OCI-LY7 (cell line): ENCODE results near the gene AKT3. TPM values are rescaled to one million over a fixed set of nuclear protein-coding genes. Genes with fewer than 3 reads are reported as not detected.

ENCODE experiments used
- BruUV-seq: library from RNA; stranded (reverse); fragments of 400-500 nt; replicated peaks from 2 replicates; lab custom pipeline; 2021; lab: Mats Ljungman, UMichigan
- CTCF ChIA-PET: fragments of 300-600 bp; sonication (Branson Sonifier 250); formaldehyde crosslinking; loops from one replicate; lab custom pipeline; 2022; ENCODE audit warnings: antibody characterized with exemption; ENCODE audit not compliant: unreplicated experiment; lab: Charles Lee
- POLR2A ChIA-PET: fragments of 300-600 bp; sonication (Branson Sonifier 250); formaldehyde crosslinking; loops from one replicate; lab custom pipeline; 2022; ENCODE audit warnings: antibody characterized with exemption; lab: Charles Lee
- DNase-seq: peaks from one replicate; pipeline ENCODE4 v3.0.0-alpha.2; 2015; ENCODE audit warnings: low spot score
- H2AFZ ChIP-seq: fragments of 200-600 bp; sonication (generic), shearing (Covaris generic); 2 replicates; pipeline ENCODE4 v1.6.1; 2014; ENCODE audit warnings: mild to moderate bottlenecking, antibody characterized with exemption, low read length, moderate library complexity
- H3K27ac ChIP-seq: fragments of 200-600 bp; sonication (generic); 2 replicates; pipeline ENCODE4 v1.5.1; 2014; ENCODE audit warnings: mixed run types, low read depth, mild to moderate bottlenecking, moderate library complexity, low read length, inconsistent platforms; ENCODE audit not compliant: poor library complexity, severe bottlenecking
- H3K36me3 ChIP-seq: fragments of 200-600 bp; sonication (generic); 2 replicates; pipeline ENCODE4 v1.6.1; 2014; ENCODE audit warnings: mild to moderate bottlenecking, antibody characterized with exemption, low read length, moderate library complexity, mixed read lengths; ENCODE audit not compliant: insufficient read depth
- H3K4me1 ChIP-seq: fragments of 200-600 bp; sonication (generic); 2 replicates; pipeline ENCODE4 v1.5.1; 2014; ENCODE audit warnings: mild to moderate bottlenecking, low read length; ENCODE audit not compliant: insufficient read depth, poor library complexity, severe bottlenecking
- H3K4me2 ChIP-seq: fragments of 200-600 bp; sonication (generic); 2 replicates; pipeline ENCODE4 v1.6.1; 2014; ENCODE audit warnings: mild to moderate bottlenecking, low read length
- H3K4me3 ChIP-seq: fragments of 200-600 bp; sonication (generic); 2 replicates; pipeline ENCODE4 v1.5.1; 2014; ENCODE audit warnings: mild to moderate bottlenecking, low read depth, low read length; ENCODE audit not compliant: poor library complexity, severe bottlenecking
- H3K79me2 ChIP-seq: fragments of 200-600 bp; sonication (generic); 2 replicates; pipeline ENCODE4 v1.6.1; 2016; ENCODE audit warnings: low read depth, mild to moderate bottlenecking, low read length, moderate library complexity, mixed read lengths; ENCODE audit not compliant: insufficient read depth
- H3K9me2 ChIP-seq: fragments of 200-600 bp; sonication (generic); 2 replicates; pipeline ENCODE4 v1.6.1; 2016; ENCODE audit warnings: mild to moderate bottlenecking, low read length, mixed read lengths; ENCODE audit not compliant: insufficient read depth
- H3K9me3 ChIP-seq: fragments of 200-600 bp; sonication (generic); 2 replicates; pipeline ENCODE4 v1.6.1; 2014; ENCODE audit warnings: mild to moderate bottlenecking, mixed run types, low read length, mixed read lengths
- H4K20me1 ChIP-seq: fragments of 200-600 bp; sonication (generic); 2 replicates; pipeline ENCODE4 v1.6.1; 2014; ENCODE audit warnings: mild to moderate bottlenecking, antibody characterized with exemption, low read length, moderate library complexity, mixed read lengths; ENCODE audit not compliant: insufficient read depth
- EZH2phosphoT487 ChIP-seq: fragments of 200-600 bp; sonication (generic); IDR thresholded peaks from 2 replicates; pipeline ENCODE4 v1.6.1; 2018; ENCODE audit warnings: low read depth, borderline replicate concordance, mild to moderate bottlenecking, mixed run types, antibody characterized with exemption, low read length, moderate library complexity, mixed read lengths
- intact Hi-C: fragments of 100-400 bp; cut with micrococcal nuclease; formaldehyde crosslinking; loops from one replicate; pipeline ENCODE4 v1.10.0; 2022; ENCODE audit not compliant: unreplicated experiment
- total RNA-seq, 2 experiments: library from RNA; depleted of rRNA in 1 of 2; stranded (reverse); fragments of >200 nt in 1 of 2; shearing (Covaris generic) in 1 of 2; gene quantifications; 2 replicates each; pipeline ENCODE4 v1.2.3, GENCODE V29; 2014 to 2022
- TF ChIP-seq, protein P1 (sequence below): fragments of 200-600 bp; sonication (generic); conservative IDR thresholded peaks from 2 replicates; pipeline ENCODE4 v1.5.1; 2014; ENCODE audit warnings: mild to moderate bottlenecking, antibody characterized with exemption, low read length, moderate library complexity, mixed read lengths

Gene AKT3
- total RNA-seq, 2 experiments from 2014 or later, result 0.29 TPM; not detected in 1

DNA sequence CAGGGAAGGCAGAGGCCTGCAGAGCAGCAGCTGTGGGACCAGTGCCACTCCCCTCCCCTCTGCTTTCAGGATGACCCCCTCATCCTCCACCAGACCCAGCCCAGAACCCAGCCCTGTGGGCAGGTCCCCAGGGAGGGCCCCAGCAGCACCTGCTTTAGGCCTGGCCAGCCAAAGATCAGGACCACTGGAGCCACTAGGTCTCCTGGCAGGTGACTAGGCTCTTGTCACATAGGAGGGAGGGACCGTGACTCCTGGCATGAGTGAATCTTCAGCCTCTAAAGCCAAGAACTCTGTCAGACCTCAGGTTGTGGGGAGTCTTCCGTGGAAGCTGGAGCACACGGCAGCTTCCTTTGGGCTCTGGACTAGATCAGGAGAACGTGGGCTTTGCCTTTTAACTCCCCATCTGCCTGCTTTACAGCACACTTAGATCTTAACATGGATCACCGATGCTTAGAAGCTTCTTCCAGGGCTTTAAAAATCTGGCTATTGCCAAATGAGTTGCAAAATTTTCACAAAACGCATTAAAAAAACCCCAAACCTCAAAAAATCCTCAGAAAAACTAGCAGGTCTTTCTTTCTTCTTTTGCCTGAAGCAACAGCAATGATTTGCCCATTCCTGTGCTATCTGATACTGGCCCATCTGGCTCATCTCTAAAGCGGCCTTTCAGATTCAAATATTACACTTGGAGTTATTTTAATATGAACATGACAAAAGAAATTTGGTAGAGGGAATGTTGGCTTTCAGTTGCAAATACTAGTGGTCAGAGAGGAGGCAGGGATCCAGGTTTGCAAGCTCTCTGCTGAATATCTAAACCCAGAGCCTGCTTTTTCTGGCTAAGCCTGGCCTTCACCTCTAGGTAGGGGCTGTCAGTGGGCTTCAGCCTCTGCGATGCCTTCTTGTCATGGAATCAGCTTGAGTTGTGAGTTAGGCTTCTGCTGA, 359.0 kb downstream of the AKT3 start:
- CTCF ChIA-PET, result no interaction called here
- no peaks in the 10 kb centered on the region for H3K4me1 ChIP-seq

GRCh38 chr1:243489681-243490546, 360.1 kb downstream of the AKT3 start:
- H3K4me1 ChIP-seq, result no peaks in the 10 kb centered on the region
- no peaks in the 10 kb centered on the region for H3K9me3 ChIP-seq
- H3K36me3 ChIP-seq, result no peaks in the 10 kb centered on the region
- BruUV-seq, result no TSS peak
- TF ChIP-seq EZH2phosphoT487, result no peak
- TF ChIP-seq, protein P1, sequence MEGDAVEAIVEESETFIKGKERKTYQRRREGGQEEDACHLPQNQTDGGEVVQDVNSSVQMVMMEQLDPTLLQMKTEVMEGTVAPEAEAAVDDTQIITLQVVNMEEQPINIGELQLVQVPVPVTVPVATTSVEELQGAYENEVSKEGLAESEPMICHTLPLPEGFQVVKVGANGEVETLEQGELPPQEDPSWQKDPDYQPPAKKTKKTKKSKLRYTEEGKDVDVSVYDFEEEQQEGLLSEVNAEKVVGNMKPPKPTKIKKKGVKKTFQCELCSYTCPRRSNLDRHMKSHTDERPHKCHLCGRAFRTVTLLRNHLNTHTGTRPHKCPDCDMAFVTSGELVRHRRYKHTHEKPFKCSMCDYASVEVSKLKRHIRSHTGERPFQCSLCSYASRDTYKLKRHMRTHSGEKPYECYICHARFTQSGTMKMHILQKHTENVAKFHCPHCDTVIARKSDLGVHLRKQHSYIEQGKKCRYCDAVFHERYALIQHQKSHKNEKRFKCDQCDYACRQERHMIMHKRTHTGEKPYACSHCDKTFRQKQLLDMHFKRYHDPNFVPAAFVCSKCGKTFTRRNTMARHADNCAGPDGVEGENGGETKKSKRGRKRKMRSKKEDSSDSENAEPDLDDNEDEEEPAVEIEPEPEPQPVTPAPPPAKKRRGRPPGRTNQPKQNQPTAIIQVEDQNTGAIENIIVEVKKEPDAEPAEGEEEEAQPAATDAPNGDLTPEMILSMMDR, result no peak
- POLR2A ChIA-PET, result no interaction called here
- H3K27ac ChIP-seq, result no peak overlapping the region
- H2AFZ ChIP-seq, result no peak overlapping the region
- H3K9me2 ChIP-seq, result no peaks in the 10 kb centered on the region
- no peak overlapping the region for H3K4me3 ChIP-seq
- no peak for DNase-seq
- H4K20me1 ChIP-seq, result no peaks in the 10 kb centered on the region
- H3K4me2 ChIP-seq, result no peak overlapping the region
- intact Hi-C loops, result no loop called here
- H3K79me2 ChIP-seq, result no peaks in the 10 kb centered on the region
- CTCF ChIA-PET, result no interaction called here

More for the DNA sequence above, 359.0 kb downstream of the AKT3 start:
- TF ChIP-seq EZH2phosphoT487, result no peak
- TF ChIP-seq, protein P1, result no peak
- Histone ChIP-seq H3K79me2 (no peaks in the 10 kb centered on the region), H3K9me2 (no peaks in the 10 kb centered on the region), H2AFZ (no peak overlapping the region), H3K4me2 (no peak overlapping the region), H3K27ac (no peak overlapping the region), H3K4me3 (no peak overlapping the region), H3K36me3 (no peaks in the 10 kb centered on the region), H4K20me1 (no peaks in the 10 kb centered on the region), H3K9me3 (no peaks in the 10 kb centered on the region)
- intact Hi-C loops, result no loop called here
- POLR2A ChIA-PET, result interaction anchor here (0.6 kb wide), 2 partner anchors 31 to 200 kb away, joined by 3 read pairs; no protein-coding TSS in a partner anchor
- DNase-seq, result no peak
- no TSS peak for BruUV-seq
